HT1080 (cell line): ENCODE results near the gene ZNF181. TPM values are rescaled to one million over a fixed set of nuclear protein-coding genes. Genes with fewer than 3 reads are reported as not detected.
"Not testable (repeated sequence)": the region's sequence is repeated elsewhere in the genome, so short reads cannot be mapped to it uniquely, and the experiment has no call there.

Experiments
- DNase-seq: peaks from one replicate; pipeline ENCODE4 v3.0.0-alpha.2; 2015; ENCODE audit warnings: low read depth
- polyA plus RNA-seq, 2 experiments: library from polyadenylated mRNA; depleted of rRNA; stranded (reverse); fragments of >200 nt; gene quantifications; 2 replicates each; pipeline ENCODE4 v1.2.3, GENCODE V29; 2015
- total RNA-seq: library from RNA; depleted of rRNA; stranded (reverse); fragments of >200 nt; shearing (Covaris generic); gene quantifications from 2 replicates; pipeline ENCODE4 v1.2.3, GENCODE V29; 2014; rRNA removed

The ZNF181 gene
- total RNA-seq = 6.6 and 8.9 TPM in 2 replicates
- 12.3 and 13.3 TPM in 2 replicates for polyA plus RNA-seq (2015; cell fraction: cytosol; rRNA removed)
- 14.4 and 18.4 TPM in 2 replicates for polyA plus RNA-seq (2015; cell fraction: nucleus; rRNA removed)

GRCh38 chr19:34733746-34734536 is at the start of gene ZNF181:
TSS of gene ZNF181 (plus strand) at chr19:34734243. CDS start at chr19:34735038, 795 bp downstream.
- DNase-seq = peak; percentile 87

DNA sequence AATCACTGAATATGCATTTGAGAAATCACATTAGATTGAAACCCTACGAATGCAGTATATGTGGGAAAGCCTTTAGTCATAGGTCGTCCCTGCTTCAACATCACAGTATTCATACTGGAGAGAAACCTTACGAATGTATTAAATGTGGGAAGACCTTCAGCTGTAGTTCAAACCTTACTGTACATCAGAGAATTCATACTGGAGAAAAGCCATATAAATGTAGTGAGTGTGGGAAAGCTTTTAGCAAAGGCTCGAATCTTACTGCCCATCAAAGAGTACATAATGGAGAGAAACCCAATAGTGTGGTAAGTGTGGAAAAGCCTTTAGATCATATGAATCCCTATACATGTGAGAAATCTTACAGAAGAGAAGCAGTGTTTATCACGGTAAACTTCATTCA is 48.8 kb upstream of the ZNF181 start:
- DNase-seq = not testable (repeated sequence)

DNA sequence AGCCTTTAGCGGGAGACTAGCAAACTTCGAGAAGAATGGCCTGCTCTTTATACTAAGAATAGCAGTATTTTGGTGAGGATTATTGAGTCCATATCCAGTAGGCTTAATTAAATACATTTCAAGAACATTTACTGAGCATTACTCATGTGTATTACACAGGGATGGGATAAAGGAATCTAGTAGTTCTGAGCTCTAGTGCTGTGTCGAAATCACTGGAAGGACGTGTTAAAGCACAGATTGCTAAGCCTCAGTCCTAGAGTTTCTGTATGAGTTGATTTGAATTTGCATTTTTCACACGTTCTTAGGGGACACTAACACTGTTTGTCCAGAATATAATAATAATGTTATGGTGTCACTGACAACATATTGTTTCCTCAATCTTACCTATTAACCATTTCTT is 47.6 kb upstream of the ZNF181 start:
- no peak for DNase-seq

DNA sequence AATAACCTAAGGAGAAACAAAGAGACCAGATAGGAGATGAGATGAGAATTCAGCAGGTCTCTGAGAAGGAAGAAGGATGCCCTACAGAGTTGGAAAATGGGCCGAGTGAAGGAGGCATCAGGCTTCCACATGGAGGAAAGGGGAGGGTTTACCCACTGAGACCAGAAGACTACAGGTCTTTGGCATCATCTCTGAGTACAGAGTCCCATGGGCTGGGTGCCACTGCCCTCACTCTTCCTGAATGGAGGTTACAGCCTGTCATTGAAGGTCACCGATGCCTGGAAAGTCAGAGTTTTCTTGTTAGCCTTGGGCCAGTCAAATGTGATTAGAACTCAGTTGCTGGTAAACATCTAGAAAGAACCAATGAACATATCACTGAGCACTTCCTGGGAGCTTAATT is 46.7 kb upstream of the ZNF181 start:
- DNase-seq = no peak

DNA sequence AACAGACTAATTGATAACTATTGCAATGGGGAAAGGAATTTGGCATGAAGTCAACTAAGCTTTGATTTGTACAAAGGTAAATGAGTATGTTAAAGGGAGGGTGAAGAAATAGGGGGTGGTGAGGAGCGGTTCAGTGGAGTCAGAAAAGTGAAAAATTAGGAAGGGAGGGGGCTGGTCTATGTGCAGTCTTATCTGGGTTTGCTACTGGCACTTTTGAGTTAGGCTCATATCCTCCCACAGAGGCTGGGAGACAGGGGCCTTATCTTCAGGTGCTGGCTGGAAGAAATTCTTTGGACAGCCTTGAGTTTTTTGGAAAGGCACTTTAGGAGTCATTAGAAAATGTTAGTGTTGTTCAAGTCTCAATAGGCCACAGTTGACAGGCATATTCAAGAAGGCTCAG is 45.5 kb upstream of the ZNF181 start:
- DNase-seq = no peak

DNA sequence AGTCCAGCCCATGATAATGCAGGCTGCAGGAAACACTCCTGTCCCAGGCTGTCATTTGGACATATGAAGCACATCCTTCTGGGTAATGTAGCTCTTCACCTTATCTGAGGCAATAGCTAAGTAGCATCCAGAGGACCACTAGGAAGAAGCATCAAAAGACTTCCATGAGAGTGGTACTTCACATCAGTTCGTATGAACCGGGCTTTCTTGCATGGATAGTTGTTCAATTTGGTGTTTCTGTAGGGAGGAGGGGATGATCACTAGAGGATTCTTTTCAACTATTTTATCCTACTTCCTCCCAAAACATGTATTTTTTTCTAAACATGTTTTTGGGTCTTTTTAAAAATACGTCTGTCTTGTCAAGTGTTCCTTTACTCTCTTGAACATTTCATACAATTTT is 43.7 kb upstream of the ZNF181 start:
- no peak for DNase-seq

DNA sequence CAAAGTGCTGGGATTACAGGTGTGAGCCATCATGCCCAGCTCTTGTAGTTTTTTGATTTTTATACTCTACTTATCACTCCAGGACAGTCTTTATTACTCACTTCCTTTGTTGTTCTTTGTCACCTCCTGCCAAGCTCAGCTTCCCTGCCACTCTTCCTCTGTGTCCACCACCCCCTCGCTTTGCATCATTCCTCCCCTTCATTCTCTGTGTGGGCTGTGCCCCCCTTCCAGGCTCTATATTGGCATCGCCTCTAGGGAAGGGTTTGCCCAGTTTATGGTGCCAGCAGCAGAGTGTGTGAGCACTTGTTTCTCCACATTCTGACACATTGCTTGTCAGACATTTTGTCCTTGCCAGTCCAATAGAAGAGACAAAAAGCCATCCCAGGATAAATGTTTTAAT is 41.5 kb upstream of the ZNF181 start:
- DNase-seq = peak; percentile 68

DNA sequence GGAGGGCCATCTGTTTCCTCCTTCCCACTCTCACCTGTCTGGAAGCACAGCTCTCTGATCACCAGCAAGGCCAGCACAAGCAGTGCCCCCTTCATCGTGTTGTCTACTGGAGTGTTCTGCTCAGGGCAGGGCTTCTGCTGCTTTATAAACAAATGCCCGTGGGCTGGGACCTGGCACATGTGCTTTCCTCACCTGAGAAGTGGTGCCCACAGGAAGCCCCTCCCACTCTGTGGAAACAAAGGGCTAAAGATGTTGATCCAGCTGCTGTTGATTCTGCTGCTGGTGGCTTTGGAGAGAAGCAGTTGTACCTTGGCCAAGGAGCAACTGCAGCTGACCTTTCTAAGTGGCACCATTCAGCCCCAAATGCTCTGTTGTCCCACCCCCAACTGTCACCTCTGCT is 26.4 kb upstream of the ZNF181 start:
- DNase-seq = no peak

DNA sequence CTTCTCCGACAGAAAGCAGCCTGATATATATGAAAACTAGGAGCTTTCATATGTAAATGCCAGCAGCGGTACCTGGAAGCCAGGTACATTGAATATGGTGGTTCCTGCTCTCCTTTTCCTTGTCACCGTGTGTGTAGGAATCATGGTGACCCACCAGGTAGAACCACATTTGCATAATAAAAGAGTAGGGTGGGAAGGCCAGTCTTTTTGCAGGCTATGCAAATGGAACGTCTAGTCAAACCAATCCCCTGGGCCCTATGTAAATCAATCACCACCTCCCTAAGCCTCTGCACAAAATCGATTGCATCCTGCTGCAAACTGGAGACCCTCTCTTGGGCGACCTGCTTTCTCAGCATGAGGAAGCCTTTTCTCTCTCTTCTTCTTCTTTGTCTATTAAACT is 22.2 kb upstream of the ZNF181 start:
- DNase-seq = no peak

DNA sequence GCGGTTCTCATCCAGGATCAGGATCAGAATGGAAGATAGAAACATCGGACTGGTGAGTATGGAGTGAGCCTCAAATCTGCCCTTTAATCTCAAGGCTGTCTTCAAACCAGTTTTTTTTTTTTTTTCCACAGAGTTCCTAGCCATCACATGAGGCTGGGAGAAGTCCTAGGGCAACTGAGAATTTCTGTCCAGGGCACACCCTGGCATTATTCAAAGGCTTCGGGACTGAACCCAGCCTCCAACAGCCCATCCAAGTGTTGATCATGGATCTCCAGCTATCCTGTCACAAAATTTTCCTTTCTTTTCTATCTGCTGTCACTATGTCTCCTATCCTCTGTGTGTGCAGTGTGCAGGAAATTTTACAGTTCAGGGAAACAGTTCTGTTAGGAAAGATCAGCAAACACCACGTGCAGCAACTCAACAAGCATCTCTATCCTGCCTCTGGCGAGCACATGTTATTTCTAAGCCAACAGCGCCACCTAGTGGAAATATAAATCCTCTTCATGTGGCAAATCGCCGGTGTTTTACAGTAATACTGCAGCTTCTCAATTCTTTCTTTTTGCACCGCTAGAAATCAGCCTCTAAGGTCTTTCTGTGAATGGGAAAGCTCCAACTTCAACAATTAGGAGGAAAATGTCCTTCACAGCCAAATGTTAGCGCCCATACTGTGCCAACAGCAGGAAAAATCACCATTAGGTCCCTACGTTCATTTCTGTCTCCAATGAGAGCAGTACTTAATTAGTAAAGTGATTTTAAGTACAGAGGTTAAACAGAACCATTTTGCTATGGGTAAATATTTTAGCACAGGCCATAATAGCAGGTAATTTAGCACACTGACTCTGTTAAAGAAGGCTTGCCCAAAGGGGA is 21.4 kb upstream of the ZNF181 start:
- DNase-seq = peak; percentile 53

- no peak for DNase-seq
Observed at GRCh38 chr19:34713262-34713637, 20.8 kb upstream of the ZNF181 start.

DNA sequence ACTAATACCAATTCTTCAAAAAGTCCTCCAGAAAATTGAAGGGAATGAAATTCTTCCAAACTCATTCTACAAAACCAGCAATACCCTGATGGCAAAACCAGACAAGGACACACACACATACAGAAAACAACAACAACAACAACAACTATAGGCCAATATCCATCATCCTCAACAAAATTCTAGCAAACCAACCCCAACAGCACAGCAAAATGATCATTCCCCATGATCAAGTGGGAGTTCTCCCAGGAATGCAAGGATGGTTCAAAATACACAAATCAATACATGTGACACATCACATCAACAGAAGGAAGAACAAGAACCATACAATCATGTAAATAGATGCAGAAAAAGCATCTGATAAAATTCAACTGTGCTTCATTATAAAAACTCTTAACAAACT is 18.7 kb upstream of the ZNF181 start:
- DNase-seq = no peak

GRCh38 chr19:34722353-34722752 is 11.7 kb upstream of the ZNF181 start:
- DNase-seq = no peak

- no peak for DNase-seq
Observed at GRCh38 chr19:34725400-34725799, 8.6 kb upstream of the ZNF181 start.

DNA sequence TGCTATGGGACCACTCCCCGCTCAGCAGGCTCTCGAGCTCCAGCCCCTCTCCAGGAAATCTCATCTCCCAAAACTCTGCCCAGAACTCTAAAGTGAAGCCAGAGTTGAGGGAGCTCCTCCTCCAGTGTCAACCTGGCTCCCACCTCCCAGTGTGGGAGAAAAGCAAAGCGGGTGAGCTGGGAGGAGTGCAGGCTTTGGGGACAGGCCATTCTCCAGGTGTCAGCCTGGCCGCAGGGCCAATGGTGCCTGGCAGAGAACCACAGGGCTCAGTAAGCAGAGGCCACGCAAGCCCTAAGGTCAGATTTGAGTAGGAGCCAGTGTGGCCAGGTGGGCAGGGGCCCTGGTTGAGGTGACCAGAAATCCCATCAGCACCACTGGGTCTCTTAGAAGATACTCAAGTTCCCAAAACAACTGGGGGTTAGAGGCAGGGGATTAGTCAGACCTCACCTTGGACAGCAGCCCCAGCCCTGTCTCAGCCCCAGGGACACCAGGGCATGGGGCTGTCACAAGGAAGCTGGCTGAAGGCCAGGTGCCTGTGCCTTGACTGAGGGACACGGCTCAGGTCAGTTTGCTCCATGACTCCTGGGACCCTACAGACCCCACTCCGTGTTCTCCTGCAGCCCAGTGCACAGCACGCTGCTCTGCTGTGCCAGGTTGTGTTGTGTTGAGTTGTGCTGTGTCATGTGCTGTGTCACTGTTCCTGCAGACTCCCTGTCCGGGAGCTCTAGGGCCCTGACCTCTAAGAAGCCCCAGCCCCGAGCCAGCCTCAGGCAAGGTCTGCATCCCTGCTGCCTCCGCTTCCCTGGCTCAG is 2.8 kb upstream of the ZNF181 start:
- no peak for DNase-seq

- DNase-seq = no peak
Observed at GRCh38 chr19:34731964-34732363, 2.1 kb upstream of the ZNF181 start.

DNA sequence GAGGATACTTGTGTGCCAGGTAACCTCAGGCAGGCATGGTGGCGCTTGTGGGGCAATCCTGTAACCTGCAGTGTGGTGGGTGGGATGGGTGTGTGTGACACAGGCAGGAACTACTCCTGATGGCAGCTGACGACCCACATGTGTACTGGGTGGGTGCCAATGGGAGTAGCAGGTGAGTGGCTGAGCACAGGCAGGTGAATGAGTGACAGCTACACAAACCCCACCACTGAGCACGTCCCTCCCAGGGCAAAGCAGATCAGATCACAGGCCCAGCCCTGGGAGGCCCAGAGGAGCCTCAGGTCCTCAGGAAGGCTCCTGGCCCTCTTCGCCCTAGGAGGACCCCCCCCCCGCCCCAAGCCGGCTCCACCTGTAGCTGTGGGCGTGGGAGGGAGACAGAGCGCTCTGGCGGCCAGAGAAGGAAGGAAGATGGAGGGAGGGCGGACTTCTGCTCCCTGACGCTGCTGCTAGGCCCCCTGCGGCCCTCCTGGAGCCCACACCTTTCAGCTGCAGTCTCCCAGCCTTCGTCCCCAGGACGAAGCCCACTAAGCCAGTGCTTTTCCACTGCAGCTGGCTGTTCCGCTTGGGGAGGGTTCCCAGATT is 1.3 kb upstream of the ZNF181 start:
- DNase-seq = no peak

- DNase-seq = no peak
Observed at GRCh38 chr19:34733266-34733745, 737 bp upstream of the ZNF181 start.

- DNase-seq = no peak
Observed at GRCh38 chr19:34734537-34735103, 577 bp downstream of the ZNF181 start.

- no peak for DNase-seq
Observed at GRCh38 chr19:34744896-34745690, 11.1 kb downstream of the ZNF181 start.
